T-helper 22 cell (primary cell): ENCODE measurements around the gene ELOB.

Experiments
- DNase-seq: peaks from one replicate; pipeline ENCODE4 v3.0.0-alpha.2; 2020; ENCODE audit warnings: low read depth

Gene ELOB

DNA sequence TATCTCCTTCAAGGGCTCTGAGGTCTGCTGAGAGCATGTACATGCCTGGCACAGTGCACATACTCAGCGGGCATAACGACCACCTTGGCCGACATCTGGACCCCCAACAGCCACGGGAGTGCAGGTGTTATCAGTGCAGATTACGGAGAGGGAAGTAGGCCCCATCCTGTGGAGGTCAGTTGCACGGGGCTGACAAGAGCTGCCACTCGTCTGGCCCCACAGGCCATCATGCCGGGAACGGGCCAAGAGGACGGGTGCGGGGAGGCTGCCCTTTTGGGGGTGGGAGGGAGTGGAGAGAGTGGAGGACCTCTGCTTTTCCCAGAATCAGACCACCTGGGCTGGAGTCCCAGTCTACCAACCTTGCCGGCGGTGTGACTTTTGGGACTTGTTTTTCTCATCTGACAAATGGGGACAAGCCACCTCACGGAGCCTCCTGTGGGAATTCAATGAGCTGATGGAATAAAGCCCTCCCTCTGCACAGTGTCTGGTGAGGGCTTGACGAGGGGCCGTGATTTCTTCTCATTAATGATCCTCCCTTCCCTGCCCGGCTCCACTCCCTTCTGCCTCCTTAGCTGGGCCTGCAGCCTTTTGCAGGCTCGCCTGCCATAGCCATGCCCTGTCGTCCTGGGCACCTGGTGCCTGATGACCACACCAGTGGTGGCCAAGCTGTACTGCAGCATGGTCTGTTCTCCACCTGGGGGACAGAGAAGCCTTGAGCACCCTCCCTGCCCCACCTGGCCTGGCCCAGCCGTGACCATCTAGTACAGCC, 5.7 kb upstream of the ELOB start:
- no peak for DNase-seq

DNA sequence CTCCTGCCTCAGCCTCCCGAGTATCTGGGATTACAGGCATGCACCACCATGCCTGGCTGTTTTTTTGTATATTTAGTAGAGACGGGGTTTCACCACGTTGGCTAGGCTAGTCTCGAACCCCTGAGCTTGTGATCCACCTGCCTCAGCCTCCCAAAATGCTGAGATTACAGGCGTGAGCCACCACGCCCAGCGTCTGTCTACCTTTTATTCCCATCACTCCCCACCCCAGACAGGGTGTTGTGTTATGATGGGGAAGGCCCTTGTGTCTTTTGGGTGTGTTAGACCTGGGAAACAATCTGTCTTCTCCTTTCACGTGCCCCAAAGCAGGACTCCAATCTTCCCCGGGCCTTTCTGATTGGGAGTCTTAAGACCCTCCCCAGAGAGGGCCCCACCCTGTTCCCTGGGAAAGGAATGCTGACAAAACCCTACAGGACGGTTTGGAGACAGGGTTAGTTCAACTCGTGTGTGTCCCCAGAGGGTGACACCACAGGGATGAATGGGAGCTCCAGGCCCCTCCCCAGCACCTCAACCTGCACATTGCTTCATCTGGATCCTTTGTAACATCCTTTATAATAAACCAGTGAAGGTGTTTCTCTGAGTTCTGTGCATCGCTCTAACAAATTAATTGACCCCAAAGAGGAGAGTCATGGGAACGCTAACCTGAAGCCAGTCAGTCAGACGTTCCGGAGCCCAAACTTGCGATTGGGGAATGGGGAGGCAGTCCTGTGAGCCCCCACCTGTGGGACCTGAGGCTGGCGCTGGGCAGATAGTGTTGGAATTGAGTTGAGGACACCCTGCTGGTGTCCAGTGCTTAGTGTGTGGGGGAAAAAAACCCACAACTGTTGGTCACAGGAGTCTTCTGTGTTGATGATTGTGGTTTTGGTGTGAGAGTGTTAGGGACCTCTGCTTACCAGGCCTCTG, 3.2 kb upstream of the ELOB start:
- DNase-seq: no peak

DNA sequence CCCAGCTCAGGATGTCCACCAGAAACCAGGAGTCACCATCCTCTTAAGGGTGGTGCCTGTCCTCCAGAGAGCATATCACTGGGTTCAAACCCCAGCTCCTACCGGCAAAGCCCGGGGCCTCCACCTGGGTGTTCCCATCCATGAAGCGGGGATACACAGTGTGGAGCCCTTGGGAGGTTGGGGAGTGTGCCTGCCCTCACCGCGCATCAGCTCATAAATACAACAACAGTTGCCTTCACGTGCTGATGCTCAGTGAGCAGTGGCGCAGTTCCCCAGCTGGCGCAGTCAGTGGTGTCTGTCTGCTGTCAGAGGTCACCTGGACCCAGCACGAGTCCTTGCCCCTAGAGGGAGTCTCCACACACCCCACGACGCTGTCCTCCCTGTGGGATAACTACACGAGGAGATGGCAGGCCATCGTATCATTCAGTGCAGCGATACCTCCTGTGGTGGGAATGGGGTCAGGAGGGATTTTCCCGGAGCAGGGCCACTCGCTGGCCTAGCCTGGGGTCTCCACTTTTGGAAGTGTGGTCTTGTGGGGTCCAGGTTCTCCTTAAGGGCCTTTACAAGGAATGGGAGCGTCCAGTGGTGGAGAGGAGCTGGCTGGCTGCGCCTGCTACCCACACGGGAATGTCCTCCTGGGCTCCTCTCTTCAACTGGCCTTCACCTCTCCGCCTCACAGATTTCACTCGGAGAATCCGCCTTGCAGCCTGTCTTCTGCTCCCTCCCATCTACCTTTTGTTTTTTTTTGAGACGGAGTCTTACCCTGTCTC, 2.3 kb upstream of the ELOB start:
- DNase-seq: no peak

DNA sequence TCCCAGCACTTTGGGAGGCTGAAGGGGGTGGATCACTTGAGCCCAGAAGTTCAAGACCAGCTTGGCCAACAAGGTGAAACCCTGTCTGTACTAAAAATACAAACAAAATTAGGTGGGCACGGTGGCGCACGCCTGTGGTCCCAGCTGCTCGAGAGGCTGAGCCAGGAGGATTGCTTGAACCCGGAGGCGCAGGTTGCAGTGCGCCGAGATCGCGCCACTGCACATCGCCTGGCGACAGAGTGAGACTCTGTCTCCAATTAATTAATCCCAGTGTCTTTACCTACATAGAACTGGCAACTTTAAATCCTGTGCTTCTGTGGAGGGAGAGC, 1.5 kb upstream of the ELOB start:
- DNase-seq: no peak

DNA sequence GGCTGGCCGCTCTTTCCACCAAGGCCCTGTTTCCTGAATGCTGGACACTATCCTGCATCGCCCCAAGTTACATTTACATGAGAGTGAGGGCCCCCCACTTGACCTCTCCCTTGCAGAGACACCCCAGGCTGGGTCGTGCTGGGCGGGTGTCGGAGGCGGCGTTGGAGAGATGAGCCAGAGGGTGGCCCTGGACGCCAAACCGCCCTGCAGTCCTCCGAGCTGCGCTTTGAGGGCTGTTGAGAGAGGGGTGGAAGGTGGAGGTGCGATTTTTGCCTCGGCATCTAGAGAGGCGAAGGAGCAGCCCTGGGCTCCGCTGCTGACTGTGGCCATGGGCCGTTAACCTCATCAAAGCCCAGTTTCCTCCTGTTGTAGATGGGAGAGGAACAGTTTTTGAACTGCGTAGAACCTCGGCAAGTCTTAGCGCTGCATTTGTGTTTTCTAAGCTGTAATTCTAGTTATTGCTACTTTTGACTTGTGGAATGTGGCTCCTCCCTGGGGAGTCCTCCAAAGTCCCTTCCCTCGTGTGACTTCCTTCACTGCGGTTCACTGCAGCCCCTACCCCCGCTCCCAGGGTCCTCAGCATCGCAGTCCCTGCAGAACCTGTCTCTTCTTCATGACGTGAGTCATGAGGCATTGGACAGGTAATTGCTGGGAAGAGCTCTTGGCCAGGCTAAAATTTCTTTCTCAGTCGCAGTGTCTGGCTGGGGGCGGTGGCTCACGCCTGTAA, 986 bp upstream of the ELOB start:
- no peak for DNase-seq

DNA sequence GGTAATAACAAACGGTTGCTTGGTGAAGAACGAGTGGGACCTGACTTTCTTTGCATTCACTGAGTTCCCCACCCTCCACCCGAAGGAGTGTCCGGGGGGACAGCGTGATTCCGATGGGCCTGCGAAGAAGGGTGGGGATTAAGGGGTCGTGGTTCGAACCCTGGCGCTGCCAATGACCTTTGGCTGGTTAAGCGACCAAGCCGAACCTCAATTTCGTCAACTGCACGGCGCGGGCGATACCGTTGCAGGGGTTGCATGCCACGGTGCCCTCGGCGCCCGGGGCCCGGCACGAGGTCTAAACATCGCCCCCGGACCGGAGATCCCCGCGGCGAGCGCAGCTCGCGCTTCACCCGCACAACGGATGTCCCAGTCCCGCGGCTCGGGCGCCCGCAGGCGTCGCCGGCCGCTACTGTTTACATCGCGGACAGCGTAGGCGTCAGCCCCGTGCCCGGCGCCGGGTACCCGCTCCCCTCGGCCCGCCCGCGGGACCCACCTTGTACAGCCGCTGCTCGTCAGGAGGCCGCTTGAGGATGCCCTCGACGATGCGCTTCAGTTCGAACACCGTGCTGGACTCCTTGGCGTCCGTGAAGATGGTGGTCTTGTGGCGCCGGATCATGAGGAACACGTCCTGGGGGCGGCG, 460 bp downstream of the ELOB start:
- DNase-seq: peak; percentile 15

DNA sequence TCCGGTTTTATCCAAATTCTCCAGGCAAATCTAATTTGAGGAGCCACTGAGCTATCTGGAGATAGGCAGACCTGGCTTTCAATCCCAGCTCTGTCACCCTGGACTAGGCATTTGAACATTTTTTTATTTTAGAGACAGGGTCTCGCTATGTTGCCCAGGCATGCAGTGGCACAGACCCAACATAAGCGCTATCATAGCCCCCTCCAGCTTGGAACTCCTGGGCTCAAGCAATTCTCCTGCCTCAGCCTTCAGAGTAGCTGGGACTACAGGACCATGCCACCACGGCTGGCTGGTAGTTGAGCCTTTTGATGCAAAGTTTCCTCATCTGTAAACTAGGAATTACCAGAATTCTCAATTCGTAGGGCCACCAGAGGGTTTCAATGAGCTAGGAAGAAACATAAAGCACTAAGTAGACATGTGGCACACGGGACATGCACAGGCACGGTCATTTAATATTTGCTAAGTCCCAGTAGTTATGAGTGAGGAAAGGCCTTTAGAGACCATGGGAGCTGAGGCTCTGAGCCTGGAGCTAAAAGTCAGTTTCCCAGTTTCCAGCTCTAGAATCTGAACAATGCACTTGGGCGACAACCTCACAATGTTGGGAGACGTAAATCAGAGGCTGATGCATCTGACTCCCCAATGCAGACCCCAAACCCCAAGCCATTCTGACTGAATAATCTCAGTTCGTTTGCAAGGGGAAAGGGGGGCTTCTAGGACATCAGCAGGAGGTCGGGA, 1.1 kb downstream of the ELOB start:
- no peak for DNase-seq

DNA sequence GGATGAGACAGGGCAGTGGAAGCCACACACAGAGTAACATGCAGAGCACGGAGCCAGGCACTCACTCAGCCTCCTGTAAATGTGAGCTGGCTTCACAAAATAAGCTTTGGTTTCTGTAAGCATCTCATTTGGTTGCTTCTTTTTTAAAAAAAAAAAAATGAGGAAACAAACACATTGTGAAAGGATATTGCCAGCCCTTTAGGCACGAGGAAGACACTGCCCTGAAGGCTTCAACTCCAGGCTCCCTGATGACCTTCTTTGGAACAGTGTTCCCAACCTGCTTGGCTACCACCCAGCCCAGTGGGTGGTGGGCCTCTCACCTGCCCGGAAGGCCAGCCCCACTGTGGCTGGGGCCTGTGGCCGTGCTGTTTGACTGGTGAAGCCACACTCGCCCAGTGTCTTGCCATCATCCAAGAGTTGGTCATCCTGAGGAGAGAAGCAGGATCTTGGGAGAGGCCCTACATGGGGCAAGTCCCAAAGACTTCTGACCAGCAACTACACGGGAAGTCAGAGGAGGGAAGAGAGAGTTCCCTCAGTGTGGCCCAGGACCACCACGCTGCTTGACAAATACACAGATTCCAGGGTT, 1.9 kb downstream of the ELOB start:
- DNase-seq: no peak

DNA sequence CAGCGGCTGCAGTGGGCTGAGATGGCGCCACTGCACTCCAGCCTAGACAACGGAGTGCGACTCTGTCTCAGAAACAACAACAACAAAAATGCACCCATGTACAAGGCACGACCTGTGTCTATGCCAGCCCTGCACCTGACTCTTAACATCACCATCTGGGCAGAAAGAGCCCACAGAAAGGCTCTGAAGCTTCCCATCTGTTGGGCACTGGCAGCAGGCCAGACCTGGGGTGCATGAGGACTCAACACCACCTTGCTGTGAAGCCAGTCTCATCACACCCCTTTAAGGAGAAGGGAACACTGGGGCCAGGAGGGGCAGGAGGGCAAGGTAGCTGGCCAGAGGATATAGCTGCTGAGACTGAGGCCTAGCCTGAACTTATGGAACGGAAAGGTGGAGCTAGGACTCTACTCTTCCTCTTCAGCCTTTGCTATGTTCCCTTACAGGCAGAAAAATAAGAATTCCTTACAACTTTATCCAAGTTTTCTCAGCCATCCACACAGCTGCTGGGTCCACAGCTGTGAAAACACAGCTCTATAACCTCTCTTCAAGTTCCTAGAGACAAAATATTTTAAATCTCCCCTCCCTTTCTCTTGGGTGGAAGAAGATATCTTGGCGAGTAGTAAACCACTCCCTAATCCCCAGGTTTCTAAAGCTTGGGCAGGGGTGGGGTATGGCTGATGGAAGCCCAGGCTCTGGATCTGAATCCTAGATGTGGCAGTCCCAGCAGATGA, 2.8 kb downstream of the ELOB start:
- no peak for DNase-seq

DNA sequence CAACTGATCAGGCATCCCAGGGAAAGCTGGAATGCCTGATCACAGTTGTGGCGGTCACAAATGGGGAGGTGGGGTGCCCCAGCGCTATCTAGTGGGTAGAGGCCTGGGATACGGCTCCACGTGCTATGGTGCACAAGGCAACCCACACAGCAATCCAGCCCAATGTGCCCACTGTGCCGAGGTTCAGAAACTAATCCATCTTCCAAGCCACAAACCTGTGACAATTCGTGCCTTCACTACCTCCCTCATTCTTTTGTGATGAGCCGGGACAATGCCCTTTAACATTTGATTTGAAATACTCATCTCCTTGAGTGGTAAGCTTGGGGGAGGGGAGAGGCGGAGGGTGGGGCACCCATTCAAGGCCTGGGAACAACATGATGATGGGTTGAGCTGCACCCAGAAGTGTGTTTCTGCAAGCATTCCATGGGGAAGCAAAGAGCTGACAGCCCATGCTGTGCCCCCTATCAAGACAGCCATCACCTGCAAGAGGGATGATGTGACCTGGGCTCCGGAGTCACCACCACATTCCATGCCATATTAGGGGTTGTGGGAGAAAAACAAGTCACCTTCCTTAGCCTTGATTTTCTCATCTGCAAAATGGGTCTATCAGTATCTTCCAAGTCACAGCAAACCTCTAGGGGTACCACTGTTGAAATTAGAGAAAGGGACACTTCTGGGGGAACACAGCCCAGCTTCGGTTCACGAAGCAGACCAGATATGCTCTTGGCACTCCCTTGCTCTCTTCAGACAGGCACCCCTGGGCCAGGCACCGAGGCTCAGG, 3.7 kb downstream of the ELOB start:
- DNase-seq: no peak

DNA sequence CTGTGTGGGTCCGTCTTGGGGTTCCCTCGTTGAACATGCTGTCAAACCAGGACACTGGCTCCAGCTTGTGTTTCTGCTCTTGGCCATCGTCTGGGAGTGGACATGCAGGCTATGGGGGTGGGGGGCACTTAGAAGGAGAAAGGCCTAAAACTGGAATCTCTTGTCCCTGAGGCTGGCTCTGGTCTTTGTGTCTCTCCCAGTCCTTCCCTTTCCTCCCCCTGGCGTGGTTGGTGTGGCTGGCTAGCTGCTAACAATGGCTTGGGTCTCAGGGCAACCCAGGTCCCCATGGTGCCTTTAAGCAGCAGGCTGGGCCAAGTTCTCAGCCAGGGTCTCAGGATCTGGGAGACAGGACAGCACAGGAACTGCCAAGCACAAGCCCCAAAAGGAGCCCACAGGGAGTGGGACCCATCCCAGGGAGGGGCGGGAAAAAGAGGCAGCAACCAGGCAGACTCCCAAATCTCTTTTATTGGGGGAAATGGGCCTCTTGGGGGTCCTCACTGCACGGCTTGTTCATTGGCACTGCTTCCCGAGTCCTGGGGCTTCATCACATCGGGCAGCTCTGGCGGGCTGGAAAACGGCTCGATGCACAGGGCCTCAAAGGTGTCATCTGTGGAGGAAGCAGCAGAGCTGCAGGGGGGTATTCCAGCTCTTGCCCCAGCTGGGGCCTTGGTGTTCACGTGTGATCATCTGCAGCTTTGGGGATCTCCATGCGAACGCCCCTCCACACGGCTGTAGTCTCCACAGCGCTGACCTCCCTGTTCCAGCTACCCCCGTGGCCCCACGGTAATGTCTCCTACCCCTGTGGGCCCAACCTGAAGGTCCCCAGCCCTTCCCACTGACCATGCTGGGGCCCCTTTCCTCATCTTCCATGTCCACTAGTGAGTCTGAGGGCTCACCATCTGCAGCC, 5.3 kb downstream of the ELOB start:
- DNase-seq: no peak

DNA sequence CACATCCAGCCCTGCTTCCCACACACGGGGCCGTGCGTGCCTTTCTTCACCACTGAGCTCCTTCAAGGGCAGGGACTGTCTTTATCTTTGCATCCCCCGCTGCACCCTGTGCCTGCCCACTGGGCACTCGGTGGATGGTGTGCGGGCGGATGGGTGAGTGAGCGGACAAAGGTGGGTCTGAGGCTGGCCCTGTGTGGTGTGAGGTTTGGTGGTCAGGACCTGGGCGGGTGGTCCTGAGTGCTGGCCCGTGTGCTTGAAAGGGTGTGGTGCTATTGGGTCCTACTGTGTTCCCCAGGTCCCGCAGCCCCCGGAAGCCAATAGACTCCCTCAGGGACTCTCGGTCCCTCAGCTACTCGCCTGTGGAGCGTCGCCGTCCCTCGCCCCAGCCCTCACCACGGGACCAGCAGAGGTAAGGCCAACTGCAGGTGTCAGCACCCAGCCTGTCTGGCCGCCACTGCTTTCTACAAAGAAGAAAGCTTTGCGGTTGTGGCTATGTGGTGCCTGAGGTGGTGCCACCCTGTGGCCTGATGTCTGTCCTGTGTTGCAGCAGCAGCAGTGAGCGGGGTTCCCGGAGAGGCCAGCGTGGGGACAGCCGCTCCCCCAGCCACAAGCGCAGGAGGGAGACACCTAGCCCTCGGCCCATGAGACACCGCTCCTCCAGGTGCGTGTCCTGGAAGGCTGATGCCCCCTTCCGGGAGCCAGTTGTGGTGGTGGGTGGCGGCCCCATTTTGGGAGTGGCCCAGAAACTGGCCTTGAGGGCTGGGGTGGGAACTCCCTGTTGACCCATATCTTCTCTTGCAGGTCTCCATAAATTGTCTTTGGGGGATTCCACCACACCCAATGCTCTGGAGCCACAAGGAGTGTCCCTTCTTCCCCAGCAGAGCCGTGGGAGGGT, 6.8 kb downstream of the ELOB start:
- no peak for DNase-seq

DNA sequence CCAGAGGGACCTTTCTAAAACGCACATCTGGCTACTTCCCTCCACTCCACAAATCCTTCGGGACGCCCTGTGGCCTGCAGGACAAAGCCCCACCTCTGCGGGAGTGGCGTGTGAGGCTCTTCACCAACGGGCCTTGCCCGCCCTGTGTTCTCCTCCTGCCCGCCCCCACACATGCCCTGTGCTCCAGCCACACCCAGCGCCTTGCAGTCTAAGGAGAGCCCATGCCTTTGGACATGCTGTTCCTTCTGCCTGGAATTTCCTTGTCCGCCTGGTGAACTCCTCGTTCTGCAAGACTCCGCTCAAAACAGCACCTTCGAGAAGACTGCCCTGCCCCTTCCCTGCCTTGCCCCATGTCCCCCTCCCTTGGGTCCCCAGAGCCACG, 7.4 kb downstream of the ELOB start:
- DNase-seq: no peak

DNA sequence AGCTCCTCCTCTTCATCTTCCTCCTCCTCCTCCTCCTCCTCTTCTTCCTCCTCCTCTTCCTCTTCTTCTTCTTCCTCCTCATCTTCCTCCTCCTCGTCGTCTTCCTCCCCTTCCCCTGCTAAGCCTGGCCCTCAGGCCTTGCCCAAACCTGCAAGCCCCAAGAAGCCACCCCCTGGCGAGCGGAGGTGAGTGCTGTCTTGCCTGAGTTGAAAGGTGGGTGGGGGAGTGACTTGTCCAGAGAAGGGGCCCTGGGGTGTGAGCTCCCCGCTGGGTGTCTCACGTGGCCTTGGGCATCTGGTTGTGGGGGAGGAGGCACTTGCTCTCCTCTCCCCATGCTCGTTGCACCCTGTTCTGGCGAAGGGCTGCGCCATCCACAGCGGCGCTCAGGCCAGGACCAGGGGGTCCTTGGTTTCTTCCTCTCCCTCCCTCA, 8.0 kb downstream of the ELOB start:
- DNase-seq: no peak

DNA sequence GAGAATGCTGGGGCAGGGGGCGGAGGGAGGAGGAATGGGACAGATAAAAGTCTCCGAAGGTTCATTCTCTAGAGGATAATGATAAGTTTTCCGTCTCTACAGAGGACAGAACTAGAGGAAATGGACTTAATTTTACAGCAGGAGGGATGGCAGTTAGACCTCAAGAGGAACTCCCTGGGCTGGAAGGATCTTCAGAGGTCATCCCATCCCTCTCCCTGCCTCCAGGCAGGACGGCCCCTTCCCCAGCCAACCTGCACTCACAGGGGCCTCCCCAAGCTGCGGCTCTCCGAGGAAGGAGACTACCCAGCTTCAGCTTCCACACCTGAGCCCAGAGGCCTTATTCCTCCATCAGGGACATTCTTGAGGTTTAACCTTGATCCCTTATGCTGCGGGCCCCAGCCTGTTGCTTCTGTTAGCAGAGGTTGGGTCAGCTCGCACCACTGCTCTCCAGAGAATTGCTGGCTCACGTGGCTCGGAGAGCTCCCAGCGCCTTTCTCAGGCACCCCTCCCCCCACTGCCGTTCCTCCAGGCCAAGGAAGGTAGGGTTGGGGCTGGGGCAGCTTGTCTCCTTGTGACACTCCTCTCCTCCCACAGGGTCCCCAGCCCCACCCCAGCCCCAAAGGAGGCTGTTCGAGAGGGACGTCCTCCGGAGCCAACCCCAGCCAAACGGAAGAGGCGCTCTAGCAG, 8.5 kb downstream of the ELOB start:
- no peak for DNase-seq

DNA sequence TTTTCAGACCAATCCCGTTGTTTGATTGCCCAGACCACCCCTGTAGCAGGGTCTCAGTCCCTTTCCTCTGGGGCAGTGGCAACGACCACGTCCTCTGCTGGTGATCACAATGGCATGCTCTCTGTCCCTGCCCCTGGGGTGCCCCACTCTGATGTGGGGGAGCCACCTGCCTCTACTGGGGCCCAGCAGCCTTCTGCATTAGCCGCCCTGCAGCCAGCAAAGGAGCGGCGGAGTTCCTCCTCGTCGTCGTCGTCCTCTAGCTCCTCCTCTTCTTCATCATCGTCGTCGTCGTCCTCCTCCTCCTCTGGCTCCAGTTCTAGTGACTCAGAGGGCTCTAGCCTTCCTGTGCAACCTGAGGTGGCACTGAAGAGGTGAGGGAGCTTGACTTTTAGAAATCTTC, 9.2 kb downstream of the ELOB start:
- DNase-seq: no peak
